ENCODE measurements around the gene MANBA.

GRCh38 chr4:102759831-102760644 is 730 bp downstream of the MANBA start:
- TF ChIP-seq, protein P1, sequence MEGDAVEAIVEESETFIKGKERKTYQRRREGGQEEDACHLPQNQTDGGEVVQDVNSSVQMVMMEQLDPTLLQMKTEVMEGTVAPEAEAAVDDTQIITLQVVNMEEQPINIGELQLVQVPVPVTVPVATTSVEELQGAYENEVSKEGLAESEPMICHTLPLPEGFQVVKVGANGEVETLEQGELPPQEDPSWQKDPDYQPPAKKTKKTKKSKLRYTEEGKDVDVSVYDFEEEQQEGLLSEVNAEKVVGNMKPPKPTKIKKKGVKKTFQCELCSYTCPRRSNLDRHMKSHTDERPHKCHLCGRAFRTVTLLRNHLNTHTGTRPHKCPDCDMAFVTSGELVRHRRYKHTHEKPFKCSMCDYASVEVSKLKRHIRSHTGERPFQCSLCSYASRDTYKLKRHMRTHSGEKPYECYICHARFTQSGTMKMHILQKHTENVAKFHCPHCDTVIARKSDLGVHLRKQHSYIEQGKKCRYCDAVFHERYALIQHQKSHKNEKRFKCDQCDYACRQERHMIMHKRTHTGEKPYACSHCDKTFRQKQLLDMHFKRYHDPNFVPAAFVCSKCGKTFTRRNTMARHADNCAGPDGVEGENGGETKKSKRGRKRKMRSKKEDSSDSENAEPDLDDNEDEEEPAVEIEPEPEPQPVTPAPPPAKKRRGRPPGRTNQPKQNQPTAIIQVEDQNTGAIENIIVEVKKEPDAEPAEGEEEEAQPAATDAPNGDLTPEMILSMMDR (conservative IDR thresholded peaks at IDR 0.05): no peak
- TF ChIP-seq ZFX (IDR thresholded peaks at IDR 0.05): no peak
